NCI-H1092 treated with DMSO at 0.1 percent for 48 hours (cell line): ENCODE results near the gene TRERF1.
"Not testable (repeated sequence)": the region's sequence is repeated elsewhere in the genome, so short reads cannot be mapped to it uniquely, and the experiment has no call there.

ENCODE experiments used
- DNase-seq: peaks from one replicate; lab custom pipeline; 2025; lab: John Stamatoyannopoulos, UW

TRERF1 gene

GRCh38 chr6:42449917-42450476, 1.7 kb downstream of the TRERF1 start:
- DNase-seq = no peak

GRCh38 chr6:42448927-42449659, 2.6 kb downstream of the TRERF1 start:
- DNase-seq = no peak

- no peak for DNase-seq
These were observed 3.3 kb downstream of the TRERF1 start for GRCh38 chr6:42448391-42448790.

GRCh38 chr6:42446996-42447395, 4.7 kb downstream of the TRERF1 start:
- no peak for DNase-seq

- DNase-seq = no peak
These were observed 5.4 kb downstream of the TRERF1 start for GRCh38 chr6:42446370-42446769.

DNA sequence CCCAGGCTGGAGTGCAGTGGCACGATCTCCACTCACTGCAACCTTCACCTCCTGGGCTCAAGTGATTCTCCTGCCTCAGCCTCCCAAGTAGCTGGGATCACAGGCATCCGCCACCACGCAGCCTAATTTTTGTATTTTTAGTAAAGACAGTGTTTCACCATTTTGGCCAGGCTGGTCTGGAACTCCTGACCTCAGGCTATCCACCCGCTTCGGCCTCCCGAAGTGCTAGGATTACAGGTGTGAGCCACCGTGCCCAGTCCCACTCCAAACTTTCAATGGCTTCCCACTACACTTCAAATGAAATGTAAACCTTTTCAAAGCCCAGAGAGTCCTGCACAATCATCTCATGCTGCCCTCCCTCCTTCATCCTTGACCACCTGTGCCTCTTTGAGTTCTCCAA, 5.8 kb downstream of the TRERF1 start:
- not testable (repeated sequence) for DNase-seq

GRCh38 chr6:42443312-42444060, 8.2 kb downstream of the TRERF1 start:
- DNase-seq = no peak

GRCh38 chr6:42441697-42442081, 10.0 kb downstream of the TRERF1 start:
- no peak for DNase-seq

DNA sequence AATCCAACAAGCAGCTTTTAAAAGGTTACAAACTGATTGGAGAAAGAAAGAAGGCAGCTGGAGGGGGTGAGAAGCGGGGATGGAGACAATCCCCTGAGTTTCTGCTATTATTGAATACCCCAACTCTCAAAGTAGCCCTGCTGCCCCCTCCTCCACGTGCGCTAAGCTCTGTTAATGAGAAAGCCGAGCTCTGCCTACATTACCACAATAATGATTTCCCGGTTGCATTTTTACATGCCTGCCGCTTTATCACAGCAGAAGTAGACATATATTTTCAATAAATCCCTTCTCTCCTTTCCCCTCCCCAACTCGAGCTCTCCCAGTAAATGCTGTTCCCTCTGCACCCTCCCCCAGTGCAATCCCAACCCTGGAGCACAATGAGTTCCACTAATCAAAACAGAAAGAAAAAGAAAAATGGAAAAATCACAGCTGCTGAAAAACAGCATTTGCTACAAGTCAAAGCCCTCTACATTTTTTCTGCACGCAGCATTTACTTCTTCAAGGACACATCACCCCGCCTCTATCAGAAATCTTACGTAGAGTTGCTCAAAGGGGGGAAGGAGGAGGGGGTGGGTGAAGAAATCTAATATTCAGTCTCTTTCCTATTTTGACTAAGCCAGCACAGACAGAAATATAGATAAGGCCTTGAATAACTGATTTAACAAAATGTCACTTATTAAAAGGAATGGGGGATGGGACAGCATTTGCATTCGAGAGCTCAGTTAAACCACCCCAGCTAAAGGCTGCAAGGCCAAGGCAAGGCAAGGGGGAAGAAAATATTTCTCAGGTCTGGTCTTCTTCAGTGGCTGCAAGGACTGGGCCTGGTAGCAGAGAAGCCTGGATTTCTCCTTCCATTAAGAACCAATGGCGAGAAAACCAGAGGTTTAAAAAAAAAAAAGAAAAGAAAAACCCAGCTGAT, 10.7 kb downstream of the TRERF1 start:
- no peak for DNase-seq

DNA sequence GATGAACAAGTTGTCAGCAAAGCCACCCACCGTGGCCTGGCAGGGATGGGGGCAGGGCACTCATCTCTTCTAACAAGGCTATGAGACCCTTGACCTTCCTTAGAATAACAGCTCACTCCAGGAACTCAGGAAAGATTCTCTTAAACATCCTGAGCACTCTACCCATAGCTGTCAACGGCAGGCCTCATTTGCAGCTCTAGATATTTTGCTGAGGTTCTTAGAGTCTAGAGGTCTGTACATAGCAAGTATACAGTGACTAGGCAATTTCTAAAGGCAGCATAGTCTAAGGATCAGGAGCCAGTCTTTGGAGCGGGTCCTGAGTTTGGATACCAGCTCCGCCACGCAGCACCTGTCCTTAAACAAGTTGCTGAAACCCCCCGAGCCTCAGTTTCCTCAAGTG, 11.7 kb downstream of the TRERF1 start:
- DNase-seq = no peak

DNA sequence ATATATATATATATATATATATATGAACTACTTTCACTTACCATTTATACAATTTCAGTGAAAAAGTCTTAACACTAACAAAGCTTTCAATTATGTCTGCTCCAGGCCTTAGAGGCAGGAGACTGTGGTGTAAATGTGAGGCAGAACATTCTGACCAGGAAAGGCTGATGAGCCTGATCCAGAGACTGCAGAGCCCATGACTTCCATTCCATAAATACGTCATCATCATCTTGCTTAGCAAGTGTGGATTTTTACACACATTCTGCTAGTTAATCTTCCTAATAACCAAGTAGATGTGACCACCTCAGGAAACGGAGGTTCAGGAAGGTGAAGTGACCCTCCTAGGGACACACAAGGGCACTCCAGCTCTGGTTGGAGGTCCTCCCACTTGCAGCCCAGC, 14.9 kb downstream of the TRERF1 start:
- no peak for DNase-seq

GRCh38 chr6:42434237-42434636, 17.5 kb downstream of the TRERF1 start:
- DNase-seq = no peak

GRCh38 chr6:42433409-42433808, 18.3 kb downstream of the TRERF1 start:
- no peak for DNase-seq

DNA sequence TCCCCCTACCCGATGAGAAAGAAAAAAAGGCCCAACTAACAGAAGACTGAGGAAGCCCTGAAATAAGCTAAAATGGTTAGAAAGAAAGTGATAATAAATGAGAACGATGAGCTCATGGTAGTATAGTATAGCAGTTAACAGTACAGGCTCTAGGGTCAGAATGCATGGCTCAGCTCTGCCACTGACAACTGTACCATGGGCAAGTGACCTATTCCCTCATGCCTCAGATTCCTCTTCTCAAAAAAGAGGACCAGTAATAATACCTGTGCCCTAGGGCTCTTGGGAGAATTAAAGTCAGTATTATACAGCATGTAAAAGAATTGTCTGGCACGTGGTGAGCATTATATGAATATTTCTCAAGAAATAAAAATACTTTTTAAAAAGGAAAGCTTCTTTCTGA, 19.8 kb downstream of the TRERF1 start:
- DNase-seq = no peak

GRCh38 chr6:42431356-42431755, 20.4 kb downstream of the TRERF1 start:
- no peak for DNase-seq

- DNase-seq = no peak
These were observed 21.9 kb downstream of the TRERF1 start for GRCh38 chr6:42429836-42430235.

DNA sequence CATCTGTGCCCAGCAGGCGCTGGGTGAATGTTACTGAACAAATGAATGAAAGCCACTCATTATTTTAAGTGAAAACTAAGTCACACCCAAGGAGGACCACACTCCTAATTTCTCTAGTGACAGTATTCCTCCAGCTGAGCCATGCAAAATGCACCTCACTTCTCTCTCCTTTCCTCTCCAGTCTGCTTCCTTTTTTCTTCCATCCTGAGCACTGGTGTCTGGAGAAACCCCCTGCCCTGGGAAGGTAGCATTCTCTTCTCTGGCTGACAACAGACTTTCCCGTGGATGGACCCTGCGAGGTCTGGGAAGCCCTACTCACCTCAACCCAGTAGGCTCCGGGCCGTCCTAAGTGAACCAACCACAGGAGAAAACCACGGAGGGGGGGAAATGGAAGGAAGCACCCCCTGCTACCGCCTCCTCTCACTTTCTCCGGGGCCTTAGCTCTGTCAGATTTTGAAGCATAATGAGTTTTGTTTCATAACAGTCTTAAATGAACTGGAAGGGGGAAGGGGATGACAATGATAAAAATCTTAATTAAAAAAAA, 22.6 kb downstream of the TRERF1 start:
- no peak for DNase-seq

DNA sequence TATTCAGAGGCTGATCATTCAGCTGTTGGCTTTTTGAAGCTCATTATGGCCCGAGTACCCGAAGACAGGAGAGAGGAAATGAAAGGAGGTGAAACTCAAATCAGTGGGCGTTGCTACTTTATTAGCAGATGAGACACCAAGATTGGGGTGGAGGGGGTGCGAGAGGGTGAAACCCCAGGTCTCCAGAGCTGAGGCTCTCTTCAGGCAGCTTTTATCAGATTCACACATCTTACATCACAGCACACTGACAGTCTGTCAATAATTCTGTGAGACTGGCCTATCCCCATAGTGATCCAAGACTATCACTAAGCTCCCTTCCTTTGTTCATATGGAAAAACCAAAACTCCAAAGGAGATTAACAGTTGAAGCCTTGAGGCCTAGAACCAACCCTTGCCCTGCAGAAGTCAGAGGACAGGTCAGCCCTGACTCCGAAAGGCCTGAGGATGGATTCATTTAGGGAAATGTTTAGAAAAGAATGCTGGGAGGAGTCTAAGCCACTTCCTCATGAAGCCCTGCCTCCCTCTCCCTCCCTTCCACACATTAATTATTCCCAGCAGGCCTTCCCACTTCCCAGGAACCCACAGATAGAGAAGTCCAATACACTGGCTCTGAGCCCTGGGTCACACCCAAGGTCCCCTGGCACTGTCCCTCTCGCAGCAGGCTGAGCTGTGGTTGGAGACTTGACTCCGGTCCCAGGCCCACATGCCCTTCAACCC, 23.2 kb downstream of the TRERF1 start:
- DNase-seq = no peak

- no peak for DNase-seq
These were observed 23.9 kb downstream of the TRERF1 start for GRCh38 chr6:42427871-42428270.

- DNase-seq = no peak
These were observed 25.5 kb downstream of the TRERF1 start for GRCh38 chr6:42426191-42426590.

GRCh38 chr6:42424906-42425474, 26.7 kb downstream of the TRERF1 start:
- no peak for DNase-seq
